GM23338 (cell line): ENCODE results near the gene ENTPD6. TPM values are rescaled to one million over a fixed set of nuclear protein-coding genes. Genes with fewer than 3 reads are reported as not detected.

Source experiments
- ATAC-seq: fragments of 200-7000 bp; cut with Tn5 transposase; 3 replicates; pipeline ENCODE4 v1.9.1; 2020
- DNase-seq: peaks from one replicate; pipeline ENCODE4 v3.0.0-alpha.2; 2015; ENCODE audit warnings: low spot score
- H2AFZ ChIP-seq: fragments of 200-600 bp; sonication (generic); 2 replicates; pipeline ENCODE4 v1.8.0; 2016; ENCODE audit warnings: antibody characterized with exemption, mild to moderate bottlenecking, moderate library complexity
- H3F3A ChIP-seq: fragments of 200-600 bp; sonication (generic); replicated peaks from 2 replicates; pipeline ENCODE4 v1.8.0; 2017; ENCODE audit warnings: antibody characterized with exemption, mixed run types, low read depth
- H3K27ac ChIP-seq: fragments of 200-600 bp; sonication (generic); 2 replicates; pipeline ENCODE4 v1.6.1; 2016; ENCODE audit warnings: low read depth
- H3K27me3 ChIP-seq: fragments of 200-600 bp; sonication (generic); 2 replicates; pipeline ENCODE4 v1.8.0; 2016; ENCODE audit warnings: mild to moderate bottlenecking, mixed run types, moderate library complexity; ENCODE audit not compliant: insufficient read depth
- H3K36me3 ChIP-seq: fragments of 200-600 bp; sonication (generic); 2 replicates; pipeline ENCODE4 v1.8.0; 2016; ENCODE audit warnings: mild to moderate bottlenecking; ENCODE audit not compliant: insufficient read depth
- H3K4me1 ChIP-seq: fragments of 200-600 bp; sonication (generic); 2 replicates; pipeline ENCODE4 v1.8.0; 2016; ENCODE audit warnings: mild to moderate bottlenecking, moderate library complexity; ENCODE audit not compliant: insufficient read depth
- H3K4me2 ChIP-seq: fragments of 200-600 bp; sonication (generic); 2 replicates; pipeline ENCODE4 v1.7.1; 2017; ENCODE audit warnings: mixed run types
- H3K4me3 ChIP-seq: fragments of 200-600 bp; sonication (generic); 2 replicates; pipeline ENCODE4 v1.6.1; 2016; ENCODE audit warnings: mixed run types
- H3K79me2 ChIP-seq: fragments of 200-600 bp; sonication (generic); replicated peaks from 2 replicates; pipeline ENCODE4 v1.8.0; 2017; ENCODE audit warnings: mild to moderate bottlenecking; ENCODE audit not compliant: insufficient read depth
- H3K9me2 ChIP-seq: fragments of 200-600 bp; sonication (generic); 2 replicates; pipeline ENCODE4 v1.8.0; 2017; ENCODE audit not compliant: insufficient read depth
- H4K20me1 ChIP-seq: fragments of 200-600 bp; sonication (generic); replicated peaks from 2 replicates; pipeline ENCODE4 v1.8.0; 2017; ENCODE audit warnings: mild to moderate bottlenecking; ENCODE audit not compliant: insufficient read depth
- H3K27ac Mint-ChIP-seq: 2 replicates; pipeline ENCODE4 v1.8.0; 2020; ENCODE audit warnings: inconsistent platforms, mild to moderate bottlenecking, moderate library complexity, mixed read lengths
- H3K27me3 Mint-ChIP-seq: 3 replicates; pipeline ENCODE4 v1.8.0; 2022; ENCODE audit warnings: low read depth, mild to moderate bottlenecking, moderate library complexity, mixed read lengths, inconsistent platforms; ENCODE audit not compliant: insufficient read depth, poor library complexity
- H3K36me3 Mint-ChIP-seq: 3 replicates; pipeline ENCODE4 v1.8.0; 2021; ENCODE audit warnings: low read depth, mild to moderate bottlenecking, inconsistent platforms, moderate library complexity, mixed read lengths
- H3K4me1 Mint-ChIP-seq: 3 replicates; pipeline ENCODE4 v1.8.0; 2020; ENCODE audit warnings: mild to moderate bottlenecking, inconsistent platforms, mixed read lengths
- H3K4me3 Mint-ChIP-seq: 3 replicates; pipeline ENCODE4 v1.8.0; 2021; ENCODE audit warnings: moderate library complexity, mild to moderate bottlenecking, inconsistent platforms, mixed read lengths
- H3K9me3 Mint-ChIP-seq: 3 replicates; pipeline ENCODE4 v1.8.0; 2020; ENCODE audit warnings: moderate library complexity, mild to moderate bottlenecking, inconsistent platforms, mixed read lengths
- EZH2 ChIP-seq: fragments of 200-600 bp; sonication (generic); IDR thresholded peaks from one replicate; pipeline ENCODE4 v1.8.0; 2017; ENCODE audit warnings: antibody characterized with exemption, mild to moderate bottlenecking, low read depth; ENCODE audit not compliant: unreplicated experiment
- EZH2phosphoT487 ChIP-seq: fragments of 200-600 bp; sonication (generic); IDR thresholded peaks from one replicate; pipeline ENCODE4 v1.8.1; 2018; ENCODE audit warnings: antibody characterized with exemption; ENCODE audit not compliant: unreplicated experiment
- JUNB ChIP-seq: IDR thresholded peaks from one replicate; pipeline ENCODE4 v1.6.1; 2016; ENCODE audit warnings: antibody characterized with exemption; ENCODE audit not compliant: unreplicated experiment
- NANOG ChIP-seq: IDR thresholded peaks from 2 replicates; pipeline ENCODE4 v1.6.1; 2016; ENCODE audit warnings: antibody characterized with exemption, borderline replicate concordance
- POLR2AphosphoS5 ChIP-seq: IDR thresholded peaks from 2 replicates; pipeline ENCODE4 v1.6.1; 2016; ENCODE audit warnings: antibody characterized with exemption, low read depth
- STAT1 ChIP-seq: IDR thresholded peaks from one replicate; pipeline ENCODE4 v1.6.1; 2016; ENCODE audit warnings: antibody characterized with exemption; ENCODE audit not compliant: unreplicated experiment
- ZNF114 ChIP-seq: fragments of 250-450 bp; sonication (Bioruptor Pico); IDR thresholded peaks from 2 replicates; pipeline ENCODE4 v1.5.0; 2020; ENCODE audit warnings: mild to moderate bottlenecking, moderate library complexity
- polyA plus RNA-seq: library from polyadenylated mRNA; unstranded; fragments of >200 nt; fragmentation: Nextera tagmentation; extraction: Ambion mirVana; gene quantifications from 2 replicates; pipeline ENCODE4 v1.2.1, GENCODE V29; 2016
- total RNA-seq: library from RNA; depleted of rRNA; stranded (reverse); fragments of >200 nt; shearing (Covaris generic); gene quantifications from 2 replicates; pipeline ENCODE4 v1.2.3, GENCODE V29; 2014
- TF ChIP-seq, protein P1 (sequence below): IDR thresholded peaks from one replicate; pipeline ENCODE4 v1.6.1; 2018; ENCODE audit warnings: antibody characterized with exemption; ENCODE audit not compliant: unreplicated experiment
- TF ChIP-seq, protein P2 (sequence below): fragments of 250-450 bp; sonication (Bioruptor Pico); IDR thresholded peaks from 2 replicates; pipeline ENCODE4 v1.5.0; 2020; ENCODE audit warnings: mild to moderate bottlenecking, moderate library complexity
- TF ChIP-seq, protein P3 (sequence below): IDR thresholded peaks from 2 replicates; pipeline ENCODE4 v1.6.1; 2016; ENCODE audit warnings: antibody characterized with exemption

ENTPD6 gene
- total and polyA plus RNA-seq, 2 experiments from 2014 or later = 19.3 to 45.9 TPM

DNA sequence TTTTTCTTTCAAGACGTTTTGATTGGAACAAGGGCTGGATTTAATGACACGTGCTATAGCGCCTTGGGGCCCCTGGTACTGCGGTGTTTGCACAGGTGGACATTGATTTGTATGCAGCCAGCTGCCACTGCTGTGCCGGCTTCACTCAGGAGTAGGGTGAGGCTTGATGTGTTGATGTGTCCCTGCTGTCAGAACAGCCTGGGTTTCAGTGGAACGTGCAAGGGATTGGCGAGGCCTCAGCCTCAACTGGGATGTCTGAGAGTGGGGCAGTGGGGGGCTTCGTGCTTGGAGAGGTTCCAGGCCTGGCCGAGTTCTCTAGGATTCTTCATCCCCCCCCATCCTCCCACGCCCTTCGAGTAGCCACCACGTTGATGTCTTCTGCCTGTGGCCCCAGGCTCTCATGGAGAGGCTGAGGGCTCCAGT is 75.3 kb downstream of the ENTPD6 start:
- H3K4me3 Mint-ChIP-seq = no peak overlapping the region
- TF ChIP-seq EZH2phosphoT487 (no peak), POLR2AphosphoS5 (no peak), STAT1 (no peak), NANOG (no peak), JUNB (no peak), EZH2 (no peak), ZNF114 (CRISPR knock-in tag) (no peak)
- TF ChIP-seq, protein P1, sequence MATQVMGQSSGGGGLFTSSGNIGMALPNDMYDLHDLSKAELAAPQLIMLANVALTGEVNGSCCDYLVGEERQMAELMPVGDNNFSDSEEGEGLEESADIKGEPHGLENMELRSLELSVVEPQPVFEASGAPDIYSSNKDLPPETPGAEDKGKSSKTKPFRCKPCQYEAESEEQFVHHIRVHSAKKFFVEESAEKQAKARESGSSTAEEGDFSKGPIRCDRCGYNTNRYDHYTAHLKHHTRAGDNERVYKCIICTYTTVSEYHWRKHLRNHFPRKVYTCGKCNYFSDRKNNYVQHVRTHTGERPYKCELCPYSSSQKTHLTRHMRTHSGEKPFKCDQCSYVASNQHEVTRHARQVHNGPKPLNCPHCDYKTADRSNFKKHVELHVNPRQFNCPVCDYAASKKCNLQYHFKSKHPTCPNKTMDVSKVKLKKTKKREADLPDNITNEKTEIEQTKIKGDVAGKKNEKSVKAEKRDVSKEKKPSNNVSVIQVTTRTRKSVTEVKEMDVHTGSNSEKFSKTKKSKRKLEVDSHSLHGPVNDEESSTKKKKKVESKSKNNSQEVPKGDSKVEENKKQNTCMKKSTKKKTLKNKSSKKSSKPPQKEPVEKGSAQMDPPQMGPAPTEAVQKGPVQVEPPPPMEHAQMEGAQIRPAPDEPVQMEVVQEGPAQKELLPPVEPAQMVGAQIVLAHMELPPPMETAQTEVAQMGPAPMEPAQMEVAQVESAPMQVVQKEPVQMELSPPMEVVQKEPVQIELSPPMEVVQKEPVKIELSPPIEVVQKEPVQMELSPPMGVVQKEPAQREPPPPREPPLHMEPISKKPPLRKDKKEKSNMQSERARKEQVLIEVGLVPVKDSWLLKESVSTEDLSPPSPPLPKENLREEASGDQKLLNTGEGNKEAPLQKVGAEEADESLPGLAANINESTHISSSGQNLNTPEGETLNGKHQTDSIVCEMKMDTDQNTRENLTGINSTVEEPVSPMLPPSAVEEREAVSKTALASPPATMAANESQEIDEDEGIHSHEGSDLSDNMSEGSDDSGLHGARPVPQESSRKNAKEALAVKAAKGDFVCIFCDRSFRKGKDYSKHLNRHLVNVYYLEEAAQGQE = no peak
- TF ChIP-seq, protein P2, sequence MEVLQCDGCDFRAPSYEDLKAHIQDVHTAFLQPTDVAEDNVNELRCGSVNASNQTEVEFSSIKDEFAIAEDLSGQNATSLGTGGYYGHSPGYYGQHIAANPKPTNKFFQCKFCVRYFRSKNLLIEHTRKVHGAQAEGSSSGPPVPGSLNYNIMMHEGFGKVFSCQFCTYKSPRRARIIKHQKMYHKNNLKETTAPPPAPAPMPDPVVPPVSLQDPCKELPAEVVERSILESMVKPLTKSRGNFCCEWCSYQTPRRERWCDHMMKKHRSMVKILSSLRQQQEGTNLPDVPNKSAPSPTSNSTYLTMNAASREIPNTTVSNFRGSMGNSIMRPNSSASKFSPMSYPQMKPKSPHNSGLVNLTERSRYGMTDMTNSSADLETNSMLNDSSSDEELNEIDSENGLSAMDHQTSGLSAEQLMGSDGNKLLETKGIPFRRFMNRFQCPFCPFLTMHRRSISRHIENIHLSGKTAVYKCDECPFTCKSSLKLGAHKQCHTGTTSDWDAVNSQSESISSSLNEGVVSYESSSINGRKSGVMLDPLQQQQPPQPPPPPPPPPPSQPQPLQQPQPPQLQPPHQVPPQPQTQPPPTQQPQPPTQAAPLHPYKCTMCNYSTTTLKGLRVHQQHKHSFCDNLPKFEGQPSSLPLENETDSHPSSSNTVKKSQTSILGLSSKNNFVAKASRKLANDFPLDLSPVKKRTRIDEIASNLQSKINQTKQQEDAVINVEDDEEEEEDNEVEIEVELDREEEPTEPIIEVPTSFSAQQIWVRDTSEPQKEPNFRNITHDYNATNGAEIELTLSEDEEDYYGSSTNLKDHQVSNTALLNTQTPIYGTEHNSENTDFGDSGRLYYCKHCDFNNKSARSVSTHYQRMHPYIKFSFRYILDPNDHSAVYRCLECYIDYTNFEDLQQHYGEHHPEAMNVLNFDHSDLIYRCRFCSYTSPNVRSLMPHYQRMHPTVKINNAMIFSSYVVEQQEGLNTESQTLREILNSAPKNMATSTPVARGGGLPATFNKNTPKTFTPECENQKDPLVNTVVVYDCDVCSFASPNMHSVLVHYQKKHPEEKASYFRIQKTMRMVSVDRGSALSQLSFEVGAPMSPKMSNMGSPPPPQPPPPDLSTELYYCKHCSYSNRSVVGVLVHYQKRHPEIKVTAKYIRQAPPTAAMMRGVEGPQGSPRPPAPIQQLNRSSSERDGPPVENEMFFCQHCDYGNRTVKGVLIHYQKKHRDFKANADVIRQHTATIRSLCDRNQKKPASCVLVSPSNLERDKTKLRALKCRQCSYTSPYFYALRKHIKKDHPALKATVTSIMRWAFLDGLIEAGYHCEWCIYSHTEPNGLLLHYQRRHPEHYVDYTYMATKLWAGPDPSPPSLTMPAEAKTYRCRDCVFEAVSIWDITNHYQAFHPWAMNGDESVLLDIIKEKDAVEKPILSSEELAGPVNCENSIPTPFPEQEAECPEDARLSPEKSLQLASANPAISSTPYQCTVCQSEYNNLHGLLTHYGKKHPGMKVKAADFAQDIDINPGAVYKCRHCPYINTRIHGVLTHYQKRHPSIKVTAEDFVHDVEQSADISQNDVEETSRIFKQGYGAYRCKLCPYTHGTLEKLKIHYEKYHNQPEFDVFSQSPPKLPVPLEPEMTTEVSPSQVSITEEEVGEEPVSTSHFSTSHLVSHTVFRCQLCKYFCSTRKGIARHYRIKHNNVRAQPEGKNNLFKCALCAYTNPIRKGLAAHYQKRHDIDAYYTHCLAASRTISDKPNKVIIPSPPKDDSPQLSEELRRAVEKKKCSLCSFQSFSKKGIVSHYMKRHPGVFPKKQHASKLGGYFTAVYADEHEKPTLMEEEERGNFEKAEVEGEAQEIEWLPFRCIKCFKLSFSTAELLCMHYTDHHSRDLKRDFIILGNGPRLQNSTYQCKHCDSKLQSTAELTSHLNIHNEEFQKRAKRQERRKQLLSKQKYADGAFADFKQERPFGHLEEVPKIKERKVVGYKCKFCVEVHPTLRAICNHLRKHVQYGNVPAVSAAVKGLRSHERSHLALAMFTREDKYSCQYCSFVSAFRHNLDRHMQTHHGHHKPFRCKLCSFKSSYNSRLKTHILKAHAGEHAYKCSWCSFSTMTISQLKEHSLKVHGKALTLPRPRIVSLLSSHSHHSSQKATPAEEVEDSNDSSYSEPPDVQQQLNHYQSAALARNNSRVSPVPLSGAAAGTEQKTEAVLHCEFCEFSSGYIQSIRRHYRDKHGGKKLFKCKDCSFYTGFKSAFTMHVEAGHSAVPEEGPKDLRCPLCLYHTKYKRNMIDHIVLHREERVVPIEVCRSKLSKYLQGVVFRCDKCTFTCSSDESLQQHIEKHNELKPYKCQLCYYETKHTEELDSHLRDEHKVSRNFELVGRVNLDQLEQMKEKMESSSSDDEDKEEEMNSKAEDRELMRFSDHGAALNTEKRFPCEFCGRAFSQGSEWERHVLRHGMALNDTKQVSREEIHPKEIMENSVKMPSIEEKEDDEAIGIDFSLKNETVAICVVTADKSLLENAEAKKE (CRISPR knock-in tag) = no peak
- TF ChIP-seq, protein P3, sequence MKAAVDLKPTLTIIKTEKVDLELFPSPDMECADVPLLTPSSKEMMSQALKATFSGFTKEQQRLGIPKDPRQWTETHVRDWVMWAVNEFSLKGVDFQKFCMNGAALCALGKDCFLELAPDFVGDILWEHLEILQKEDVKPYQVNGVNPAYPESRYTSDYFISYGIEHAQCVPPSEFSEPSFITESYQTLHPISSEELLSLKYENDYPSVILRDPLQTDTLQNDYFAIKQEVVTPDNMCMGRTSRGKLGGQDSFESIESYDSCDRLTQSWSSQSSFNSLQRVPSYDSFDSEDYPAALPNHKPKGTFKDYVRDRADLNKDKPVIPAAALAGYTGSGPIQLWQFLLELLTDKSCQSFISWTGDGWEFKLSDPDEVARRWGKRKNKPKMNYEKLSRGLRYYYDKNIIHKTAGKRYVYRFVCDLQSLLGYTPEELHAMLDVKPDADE = no peak
- peaks cover 14% of the 10 kb centered on the region for H3K27me3 Mint-ChIP-seq
- H3F3A ChIP-seq = no peaks in the 10 kb centered on the region
- no peaks in the 10 kb centered on the region for H3K4me1 ChIP-seq
- peaks cover 2% of the 10 kb centered on the region; the same call in 1 of the 2 replicates for H4K20me1 ChIP-seq
- ATAC-seq = no peak
- H3K4me2 ChIP-seq = no peak overlapping the region
- no peaks in the 10 kb centered on the region for H3K27me3 ChIP-seq
- no peak overlapping the region for H3K27ac ChIP-seq
- H3K27ac Mint-ChIP-seq = no peak overlapping the region
- no peaks in the 10 kb centered on the region for H3K9me2 ChIP-seq
- H3K36me3 Mint-ChIP-seq = peaks cover 24% of the 10 kb centered on the region
- no peak for DNase-seq
- no peaks in the 10 kb centered on the region for H3K9me3 Mint-ChIP-seq
- no peak overlapping the region for H3K4me3 ChIP-seq
- no peaks in the 10 kb centered on the region for H3K79me2 ChIP-seq
- no peaks in the 10 kb centered on the region; the same call in 1 of the 2 replicates for H3K36me3 ChIP-seq
- no peak overlapping the region for H2AFZ ChIP-seq
- no peaks in the 10 kb centered on the region for H3K4me1 Mint-ChIP-seq
